Epithelial cell of prostate (primary cell): ENCODE data around the gene CLDN14.

Source experiments
- DNase-seq: peaks from one replicate; pipeline ENCODE4 v3.0.0-alpha.2; 2011; ENCODE audit warnings: low read depth, low spot score
- H3K27ac ChIP-seq: fragments of 450-650 bp; 2 replicates; pipeline ENCODE4 v1.5.1; 2017; ENCODE audit warnings: mild to moderate bottlenecking

CLDN14 gene

GRCh38 chr21:36450511-36450910 is 29.4 kb downstream of the CLDN14 start:
- H3K27ac ChIP-seq: no peak overlapping the region
- no peak for DNase-seq

GRCh38 chr21:36446301-36446700 is 33.6 kb downstream of the CLDN14 start:
- H3K27ac ChIP-seq: no peak overlapping the region

GRCh38 chr21:36441715-36442114 is 38.2 kb downstream of the CLDN14 start:
- DNase-seq: no peak

More at GRCh38 chr21:36446301-36446700, 33.6 kb downstream of the CLDN14 start:
- no peak for DNase-seq

GRCh38 chr21:36437745-36438128 is 42.2 kb downstream of the CLDN14 start:
- DNase-seq: no peak
- peak overlapping the region; percentile 33 for H3K27ac ChIP-seq

More at GRCh38 chr21:36441715-36442114, 38.2 kb downstream of the CLDN14 start:
- no peak overlapping the region for H3K27ac ChIP-seq

- H3K27ac ChIP-seq: peak overlapping the region; percentile 33
- DNase-seq: no peak
These were observed 42.8 kb downstream of the CLDN14 start for GRCh38 chr21:36436829-36437744.

- DNase-seq: no peak
- peak overlapping the region; percentile 69 for H3K27ac ChIP-seq
These were observed 45.8 kb downstream of the CLDN14 start for GRCh38 chr21:36434144-36434543.

GRCh38 chr21:36433059-36433709 is 46.7 kb downstream of the CLDN14 start:
- H3K27ac ChIP-seq: no peak overlapping the region
- DNase-seq: no peak

GRCh38 chr21:36431252-36431651 is 48.7 kb downstream of the CLDN14 start:
- peak overlapping the region; percentile 94 for H3K27ac ChIP-seq
- DNase-seq: no peak

- DNase-seq: no peak
These were observed 49.1 kb downstream of the CLDN14 start for GRCh38 chr21:36430841-36431240.

GRCh38 chr21:36429947-36430546 is 49.9 kb downstream of the CLDN14 start:
- H3K27ac ChIP-seq: peak overlapping the region; percentile 94
- peak; percentile 99 for DNase-seq

More at GRCh38 chr21:36430841-36431240, 49.1 kb downstream of the CLDN14 start:
- H3K27ac ChIP-seq: peak overlapping the region; percentile 94

- peak overlapping the region; percentile 94 for H3K27ac ChIP-seq
- DNase-seq: no peak
These were observed 51.0 kb downstream of the CLDN14 start for GRCh38 chr21:36428761-36429432.

- no peak for DNase-seq
- H3K27ac ChIP-seq: no peak overlapping the region
These were observed 52.4 kb downstream of the CLDN14 start for GRCh38 chr21:36427502-36427901.

- no peak overlapping the region for H3K27ac ChIP-seq
- DNase-seq: no peak
These were observed 54.6 kb downstream of the CLDN14 start for GRCh38 chr21:36425286-36425685.

- H3K27ac ChIP-seq: no peak overlapping the region
- DNase-seq: no peak
These were observed 55.3 kb downstream of the CLDN14 start for GRCh38 chr21:36424592-36424991.

- H3K27ac ChIP-seq: no peak overlapping the region
- DNase-seq: no peak
These were observed 56.0 kb downstream of the CLDN14 start for GRCh38 chr21:36423771-36424433.

GRCh38 chr21:36422279-36423098 is 57.4 kb downstream of the CLDN14 start:
- H3K27ac ChIP-seq: no peak overlapping the region
- no peak for DNase-seq

- no peak overlapping the region for H3K27ac ChIP-seq
- no peak for DNase-seq
These were observed 59.2 kb downstream of the CLDN14 start for GRCh38 chr21:36420571-36421339.

- H3K27ac ChIP-seq: no peak overlapping the region
- DNase-seq: peak; percentile 48
These were observed 59.9 kb downstream of the CLDN14 start for GRCh38 chr21:36419996-36420395.
